ENCODE data around the gene HNF1B. TPM values are rescaled to one million over a fixed set of nuclear protein-coding genes. Genes with fewer than 3 reads are reported as not detected.
"Not testable (repeated sequence)": the region's sequence is repeated elsewhere in the genome, so short reads cannot be mapped to it uniquely, and the experiment has no call there.

Gene HNF1B
- total RNA-seq, 4 donors from 2014 or later: not detected

GRCh38 chr17:37788526-37788925, 43.7 kb upstream of the HNF1B start:
- intact Hi-C loops (cut with DNase I; ENCODE audit: low total_unique reads): no loop called here
- no peak for DNase-seq (ENCODE audit: low spot score in 2 of 2)
- WGBS, 2 donors: 74 to 88% methylated on average over 1 of the region's 1 CpG
- H3K4me3 ChIP-seq (ENCODE audit: low read depth, poor library complexity, severe bottlenecking): no peak overlapping the region
- TF ChIP-seq POLR2A (IDR thresholded peaks at IDR 0.05) (no peak), CTCF (IDR thresholded peaks at IDR 0.05) (no peak)

GRCh38 chr17:37787055-37787757, 42.3 kb upstream of the HNF1B start:
- H3K4me3 ChIP-seq (ENCODE audit: low read depth, poor library complexity, severe bottlenecking): no peak overlapping the region
- intact Hi-C loops (cut with DNase I; ENCODE audit: low total_unique reads): no loop called here
- no peak for TF ChIP-seq POLR2A (IDR thresholded peaks at IDR 0.05)
- no peak for TF ChIP-seq CTCF (IDR thresholded peaks at IDR 0.05)
- DNase-seq (ENCODE audit: low spot score in 2 of 2): no peak
- WGBS, 2 donors: 19 to 26% methylated on average over 8 of the region's 8 CpGs

DNA sequence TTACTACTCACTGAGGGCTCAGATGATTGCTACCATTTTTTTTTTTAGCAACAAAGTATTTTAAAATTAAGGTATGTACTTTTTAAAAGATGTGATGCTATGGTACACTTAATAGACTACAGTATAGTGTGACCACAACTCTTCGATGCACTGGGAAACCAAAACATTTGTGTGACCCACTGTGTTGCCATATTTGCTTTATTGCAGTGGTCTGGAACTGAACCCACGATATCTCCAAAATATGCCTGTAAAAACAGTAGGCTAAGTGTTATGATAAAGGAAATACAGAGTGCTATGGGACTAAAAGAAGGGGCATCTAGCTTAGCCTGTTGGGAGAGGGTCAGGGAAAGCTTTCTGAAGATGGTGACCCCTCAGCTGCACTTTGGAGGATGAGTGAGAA, 41.6 kb upstream of the HNF1B start:
- no peak for TF ChIP-seq POLR2A (IDR thresholded peaks at IDR 0.05)
- intact Hi-C loops (cut with DNase I; ENCODE audit: low total_unique reads): no loop called here
- WGBS, 2 donors: 83 to 92% methylated on average over 2 of the region's 2 CpGs
- no peak overlapping the region for H3K4me3 ChIP-seq (ENCODE audit: low read depth, poor library complexity, severe bottlenecking)
- DNase-seq (ENCODE audit: low spot score in 2 of 2): no peak

- WGBS, 2 donors: 78 to 80% methylated on average over 1 of the region's 1 CpG
- DNase-seq (ENCODE audit: low spot score in 2 of 2); H3K4me3 ChIP-seq (ENCODE audit: low read depth, poor library complexity, severe bottlenecking); intact Hi-C loops (cut with DNase I; ENCODE audit: low total_unique reads): not testable (repeated sequence)
These were observed 37.6 kb upstream of the HNF1B start for GRCh38 chr17:37782460-37782859.

- H3K4me3 ChIP-seq (ENCODE audit: low read depth, poor library complexity, severe bottlenecking): no peak overlapping the region
- TF ChIP-seq CTCF (IDR thresholded peaks at IDR 0.05): no peak
- no peak for TF ChIP-seq POLR2A (IDR thresholded peaks at IDR 0.05)
- intact Hi-C loops (cut with DNase I; ENCODE audit: low total_unique reads): no loop called here
- no peak for DNase-seq (ENCODE audit: low spot score in 2 of 2)
- WGBS, 2 donors: 75 to 79% methylated on average over 2 of the region's 2 CpGs
These were observed 36.6 kb upstream of the HNF1B start for GRCh38 chr17:37781451-37781850.

GRCh38 chr17:37779554-37779953, 34.7 kb upstream of the HNF1B start:
- no peak overlapping the region for H3K4me3 ChIP-seq (ENCODE audit: low read depth, poor library complexity, severe bottlenecking)
- DNase-seq (ENCODE audit: low spot score in 2 of 2): no peak
- intact Hi-C loops (cut with DNase I; ENCODE audit: low total_unique reads): no loop called here
- TF ChIP-seq CTCF (IDR thresholded peaks at IDR 0.05) (no peak), POLR2A (IDR thresholded peaks at IDR 0.05) (no peak)
- WGBS, 2 donors: 71 to 75% methylated on average over 4 of the region's 4 CpGs

- TF ChIP-seq CTCF (IDR thresholded peaks at IDR 0.05) (no peak), POLR2A (IDR thresholded peaks at IDR 0.05) (no peak)
- DNase-seq (ENCODE audit: low spot score in 2 of 2): no peak
- intact Hi-C loops (cut with DNase I; ENCODE audit: low total_unique reads): no loop called here
- no peak overlapping the region for H3K4me3 ChIP-seq (ENCODE audit: low read depth, poor library complexity, severe bottlenecking)
- 61 to 62% methylated on average over 5 of the region's 5 CpGs for WGBS, 2 donors
These were observed 29.6 kb upstream of the HNF1B start for GRCh38 chr17:37774504-37774903.

Measured in lower leg skin (tissue), 4 donors.